SH-SY5Y (cell line): ENCODE data around the gene NXT1.

ENCODE experiments used
- GATA2 ChIP-seq: IDR thresholded peaks from 2 replicates; pipeline ENCODE4 v1.6.1; 2011; ENCODE audit warnings: mild to moderate bottlenecking, low read depth, low read length
- GATA3 ChIP-seq: IDR thresholded peaks from 2 replicates; pipeline ENCODE4 v1.6.1; 2011; ENCODE audit warnings: low read depth, mild to moderate bottlenecking, low read length, moderate library complexity

GRCh38 chr20:23317081-23317480, 33.5 kb upstream of the NXT1 start:
- TF ChIP-seq GATA3 (no peak), GATA2 (no peak)
